Choroid plexus epithelial cell (primary cell): Measurements from ENCODE around the gene GNG8.

ENCODE experiments used
- DNase-seq: peaks from one replicate; pipeline ENCODE4 v3.0.0-alpha.2; 2010; ENCODE audit warnings: low read depth
- H3K4me3 ChIP-seq: 2 replicates; pipeline ENCODE4 v1.5.1; 2011; ENCODE audit warnings: low read depth, mild to moderate bottlenecking, control low read depth, low read length, moderate library complexity
- CTCF ChIP-seq: conservative IDR thresholded peaks from 2 replicates; pipeline ENCODE4 v1.5.1; 2011; ENCODE audit warnings: low read depth, mild to moderate bottlenecking, control low read depth, inconsistent platforms, low read length, moderate library complexity

GNG8 gene

GRCh38 chr19:46665072-46665471 lies 29.1 kb upstream of the GNG8 start:
- no peak overlapping the region for H3K4me3 ChIP-seq
- no peak for TF ChIP-seq CTCF
- no peak for DNase-seq

GRCh38 chr19:46661735-46662592 lies 26.0 kb upstream of the GNG8 start:
- peak; percentile 96 for DNase-seq
- peak; percentile 98 for TF ChIP-seq CTCF
- H3K4me3 ChIP-seq, result peak overlapping the region; percentile 51

- H3K4me3 ChIP-seq, result peak within 1 kb of the TSS; percentile 61
- peak; percentile 100 for DNase-seq
- no peak for TF ChIP-seq CTCF
These were observed 25.2 kb upstream of the GNG8 start, which contains the start of gene DACT3 for GRCh38 chr19:46661020-46661731. Gene DACT3 (minus strand): TSS chr19:46661182. CDS start chr19:46661064, 118 bp downstream.

- peak overlapping the region; percentile 61 for H3K4me3 ChIP-seq
- DNase-seq, result no peak
- TF ChIP-seq CTCF, result no peak
These were observed 24.6 kb upstream of the GNG8 start for GRCh38 chr19:46660551-46661019.

- TF ChIP-seq CTCF, result no peak
- peak overlapping the region; percentile 61 for H3K4me3 ChIP-seq
- no peak for DNase-seq
These were observed 24.1 kb upstream of the GNG8 start for GRCh38 chr19:46660008-46660517.

GRCh38 chr19:46659151-46660007 lies 23.4 kb upstream of the GNG8 start:
- no peak for DNase-seq
- peak overlapping the region; percentile 61 for H3K4me3 ChIP-seq
- no peak for TF ChIP-seq CTCF
